GM21515 (cell line): ENCODE results near the gene TGM5.
"Not testable (repeated sequence)": the region's sequence is repeated elsewhere in the genome, so short reads cannot be mapped to it uniquely, and the experiment has no call there.

ENCODE experiments used
- ATAC-seq: cut with Tn5 transposase; IDR thresholded peaks from one replicate; pipeline ENCODE4 v1.9.1; 2021; ENCODE audit not compliant: unreplicated experiment

The TGM5 gene, protein sequence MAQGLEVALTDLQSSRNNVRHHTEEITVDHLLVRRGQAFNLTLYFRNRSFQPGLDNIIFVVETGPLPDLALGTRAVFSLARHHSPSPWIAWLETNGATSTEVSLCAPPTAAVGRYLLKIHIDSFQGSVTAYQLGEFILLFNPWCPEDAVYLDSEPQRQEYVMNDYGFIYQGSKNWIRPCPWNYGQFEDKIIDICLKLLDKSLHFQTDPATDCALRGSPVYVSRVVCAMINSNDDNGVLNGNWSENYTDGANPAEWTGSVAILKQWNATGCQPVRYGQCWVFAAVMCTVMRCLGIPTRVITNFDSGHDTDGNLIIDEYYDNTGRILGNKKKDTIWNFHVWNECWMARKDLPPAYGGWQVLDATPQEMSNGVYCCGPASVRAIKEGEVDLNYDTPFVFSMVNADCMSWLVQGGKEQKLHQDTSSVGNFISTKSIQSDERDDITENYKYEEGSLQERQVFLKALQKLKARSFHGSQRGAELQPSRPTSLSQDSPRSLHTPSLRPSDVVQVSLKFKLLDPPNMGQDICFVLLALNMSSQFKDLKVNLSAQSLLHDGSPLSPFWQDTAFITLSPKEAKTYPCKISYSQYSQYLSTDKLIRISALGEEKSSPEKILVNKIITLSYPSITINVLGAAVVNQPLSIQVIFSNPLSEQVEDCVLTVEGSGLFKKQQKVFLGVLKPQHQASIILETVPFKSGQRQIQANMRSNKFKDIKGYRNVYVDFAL

GRCh38 chr15:43266834-43267233 is at the start of gene TGM5:
TGM5 (minus strand) TSS chr15:43266928; CDS start chr15:43266849, 79 bp downstream.
- ATAC-seq, result no peak

DNA sequence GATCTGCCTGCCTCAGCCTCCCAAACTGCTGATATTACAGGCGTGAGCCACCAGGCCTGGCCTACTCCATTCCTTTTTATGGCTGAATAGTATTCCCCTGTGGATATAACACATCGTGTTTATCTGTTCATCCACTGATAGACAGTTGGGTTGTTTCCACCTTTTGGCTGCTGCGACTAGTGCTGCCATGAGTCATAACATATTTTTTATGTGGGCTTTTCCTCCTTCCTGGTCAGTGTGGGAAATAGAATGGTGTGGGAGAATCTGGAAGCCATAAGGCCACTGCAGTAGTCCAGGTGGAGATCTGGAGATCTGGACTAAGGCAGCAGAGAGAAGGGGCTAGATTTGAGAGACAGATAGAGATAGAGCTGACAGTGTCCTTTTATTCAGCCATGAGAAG is 47.4 kb upstream of the TGM5 start:
- ATAC-seq, result no peak

DNA sequence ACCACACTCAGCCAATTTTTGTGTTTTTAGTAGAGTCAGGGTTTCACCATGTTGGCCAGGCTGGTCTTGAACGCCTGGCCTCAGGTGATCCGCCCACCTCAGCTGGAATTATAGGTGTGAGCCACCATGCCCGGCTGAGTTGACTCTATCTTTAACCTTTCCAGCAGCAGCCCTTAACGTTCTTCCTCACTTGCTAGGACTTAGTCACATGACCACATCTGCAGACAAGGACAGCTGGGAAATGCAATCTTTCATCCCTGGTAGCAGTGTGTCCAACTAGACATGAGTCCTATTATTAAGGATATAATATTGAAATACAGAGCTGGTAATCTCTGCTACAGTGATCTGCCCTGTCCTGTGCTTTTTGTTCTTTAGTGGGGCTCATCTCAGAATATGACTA is 45.6 kb upstream of the TGM5 start:
- ATAC-seq, result no peak

- ATAC-seq, result no peak
These were observed 35.6 kb upstream of the TGM5 start, which contains the start of gene TGM7 for GRCh38 chr15:43302205-43302817. TGM7 (minus strand) TSS chr15:43302255.

DNA sequence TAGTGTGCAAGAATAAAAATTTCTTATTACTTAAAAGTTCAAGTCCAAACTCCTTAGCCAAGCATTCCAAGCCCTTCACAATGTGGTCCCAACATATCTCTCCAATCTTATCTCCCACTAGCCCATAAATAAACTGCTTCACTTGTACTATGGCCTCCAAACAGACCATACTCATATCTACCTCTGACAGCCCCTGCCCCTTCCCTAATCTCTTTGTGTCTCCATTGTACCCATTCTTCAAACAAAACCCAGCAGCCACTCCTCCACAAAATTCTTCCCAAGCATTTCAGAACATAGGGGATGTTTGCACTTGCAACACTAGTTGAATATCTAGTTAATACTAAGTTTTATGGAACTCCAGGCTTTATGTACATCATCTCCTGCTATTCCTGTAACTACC is 33.2 kb upstream of the TGM5 start:
- ATAC-seq, result no peak

GRCh38 chr15:43299411-43299810 is 32.7 kb upstream of the TGM5 start:
- ATAC-seq, result no peak

DNA sequence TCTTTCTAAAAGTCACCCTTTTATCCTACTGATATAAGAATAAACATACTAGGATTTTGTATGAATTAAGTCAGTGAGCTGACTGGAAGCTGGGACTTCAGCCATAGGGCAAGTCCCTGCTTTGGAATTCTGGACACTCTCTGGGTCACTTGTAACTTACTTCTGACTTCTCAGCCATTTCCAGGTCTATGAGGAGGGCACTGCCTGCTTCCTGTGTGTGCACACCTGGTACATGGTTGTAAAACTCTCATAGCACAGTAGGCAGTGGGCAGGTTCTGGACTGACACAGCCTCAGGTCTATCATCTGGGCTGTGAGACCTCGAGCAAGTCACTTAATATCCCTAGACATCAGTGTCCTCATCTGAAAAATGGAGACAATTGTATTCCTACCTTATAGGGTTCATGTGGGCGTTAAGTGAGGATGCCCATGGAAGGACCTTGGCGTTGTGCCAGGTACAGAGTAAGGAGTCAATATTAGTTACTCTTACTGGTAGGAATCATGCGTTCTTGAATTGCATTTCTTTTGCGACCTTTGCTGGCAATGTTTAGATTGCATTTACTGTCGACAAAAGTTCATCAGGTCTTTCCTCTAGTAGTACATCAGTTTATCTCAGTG is 27.5 kb upstream of the TGM5 start:
- ATAC-seq, result no peak

DNA sequence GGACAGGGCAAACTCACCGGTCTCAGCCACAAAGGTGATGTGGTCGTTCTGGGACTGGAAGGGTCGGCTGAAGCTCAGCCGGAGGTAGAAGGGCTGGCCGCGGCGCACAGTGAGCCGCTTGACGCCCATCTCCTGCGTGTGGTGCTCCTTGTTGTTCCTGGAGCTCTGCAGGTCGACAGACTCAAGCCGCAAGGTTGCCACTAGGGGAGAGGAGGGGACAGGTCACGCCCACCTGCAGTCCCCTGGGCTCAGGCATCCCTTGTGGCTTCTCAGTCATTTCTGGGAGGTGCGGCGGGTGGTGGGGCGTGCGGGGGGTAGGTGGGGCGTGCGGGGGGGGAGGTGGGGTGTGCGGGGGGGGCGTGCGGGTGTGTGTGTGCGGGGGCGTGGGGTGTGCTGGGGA is 26.7 kb upstream of the TGM5 start:
- ATAC-seq, result no peak

GRCh38 chr15:43292375-43293078 is 25.8 kb upstream of the TGM5 start:
- ATAC-seq, result no peak

DNA sequence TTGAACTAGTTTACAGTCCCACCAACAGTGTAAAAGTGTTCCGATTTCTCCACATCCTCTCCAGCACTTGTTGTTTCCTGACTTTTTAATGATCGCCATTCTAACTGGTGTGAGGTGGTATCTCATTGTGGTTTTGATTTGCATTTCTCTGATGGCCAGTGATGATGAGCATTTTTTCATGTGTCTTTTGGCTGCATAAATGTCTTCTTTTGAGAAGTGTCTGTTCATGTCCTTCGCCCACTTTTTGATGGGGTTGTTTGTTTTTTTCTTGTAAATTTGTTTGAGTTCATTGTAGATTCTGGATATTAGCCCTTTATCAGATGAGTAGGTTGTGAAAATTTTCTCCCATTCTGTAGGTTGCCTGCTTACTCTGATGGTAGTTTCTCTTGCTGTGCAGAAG is 22.9 kb upstream of the TGM5 start:
- not testable (repeated sequence) for ATAC-seq

GRCh38 chr15:43287254-43287653 is 20.5 kb upstream of the TGM5 start:
- ATAC-seq, result no peak

GRCh38 chr15:43286074-43286473 is 19.3 kb upstream of the TGM5 start:
- ATAC-seq, result no peak

- ATAC-seq, result no peak
These were observed 18.9 kb upstream of the TGM5 start for GRCh38 chr15:43285609-43286037.

GRCh38 chr15:43283526-43283925 is 16.8 kb upstream of the TGM5 start:
- ATAC-seq, result no peak

GRCh38 chr15:43281926-43282602 is 15.3 kb upstream of the TGM5 start:
- ATAC-seq, result no peak

- ATAC-seq, result no peak
These were observed 14.3 kb upstream of the TGM5 start for GRCh38 chr15:43280996-43281395.

DNA sequence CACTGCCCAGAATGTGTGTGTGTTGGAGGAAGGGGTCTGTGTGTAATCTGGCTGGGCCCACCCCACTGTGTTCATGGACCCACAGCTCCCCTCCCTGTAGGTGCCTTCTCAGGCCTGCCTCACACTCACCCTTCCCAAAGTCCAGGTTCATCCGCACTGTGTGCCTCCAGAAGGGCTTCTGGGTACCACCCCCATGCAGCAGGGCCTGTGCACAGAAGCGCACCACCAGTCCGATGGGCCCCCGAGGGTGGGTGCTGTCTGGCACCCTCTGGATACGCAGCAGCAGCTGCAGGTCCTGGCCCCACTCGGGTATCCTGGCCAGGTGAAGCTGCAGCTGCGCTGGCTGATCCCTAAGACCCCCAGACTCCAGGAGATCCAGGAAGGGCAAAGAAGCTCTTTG is 12.8 kb upstream of the TGM5 start:
- no peak for ATAC-seq

DNA sequence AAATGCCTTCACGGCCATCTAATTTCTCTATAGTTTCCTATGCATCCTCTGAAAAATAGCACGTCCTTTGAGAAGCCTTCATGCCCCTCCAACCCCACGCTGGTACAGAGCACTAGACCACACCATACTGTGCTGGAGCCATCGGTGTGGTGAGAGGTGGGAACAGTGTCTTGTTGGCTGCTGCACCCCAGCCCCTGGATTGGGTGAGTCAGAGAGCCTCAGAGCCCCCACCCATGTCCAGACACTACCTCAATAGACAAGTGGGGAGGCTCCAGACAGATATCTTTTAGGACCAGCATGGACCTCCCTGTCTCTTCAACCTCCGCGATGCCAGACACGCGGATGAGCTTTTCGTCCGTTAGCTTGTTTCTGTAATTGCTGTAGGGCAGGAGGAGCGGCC is 12.1 kb upstream of the TGM5 start:
- ATAC-seq, result no peak

DNA sequence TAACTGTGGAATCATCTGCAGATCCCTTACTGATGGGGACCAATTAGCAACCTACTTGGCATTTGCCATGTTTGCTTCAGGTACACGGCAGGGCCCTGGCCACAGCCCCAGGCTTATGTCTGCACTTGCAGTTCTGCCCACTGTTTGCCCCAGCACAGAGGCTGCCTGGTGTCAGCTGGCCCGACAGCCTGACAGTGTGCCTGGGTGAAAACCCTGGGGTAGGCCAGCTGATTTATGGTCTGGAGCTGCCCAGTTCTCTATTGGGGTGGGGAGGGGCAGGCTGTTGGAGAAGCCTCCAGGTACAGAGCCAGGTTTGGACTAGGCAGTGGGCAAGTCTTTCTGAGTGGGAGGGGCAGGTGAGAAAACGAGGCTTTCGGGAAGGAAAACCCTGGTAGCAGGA is 11.2 kb upstream of the TGM5 start:
- no peak for ATAC-seq

GRCh38 chr15:43277231-43277823 is 10.6 kb upstream of the TGM5 start:
- no peak for ATAC-seq
